IMR-90 (cell line): ENCODE results near the gene ATP1A3. TPM values are rescaled to one million over a fixed set of nuclear protein-coding genes. Genes with fewer than 3 reads are reported as not detected.

ENCODE experiments used
- ATAC-seq: fragments of 200-7000 bp; cut with Tn5 transposase; 2 replicates; pipeline ENCODE4 v1.9.1; 2020; ENCODE audit warnings: low read depth, mild to moderate bottlenecking, moderate library complexity
- BruUV-seq: library from RNA; stranded (reverse); fragments of 400-500 nt; replicated peaks from 2 replicates; lab custom pipeline; 2021; lab: Mats Ljungman, UMichigan
- CTCF ChIA-PET: fragments of 300-600 bp; formaldehyde crosslinking; extraction: SDS; loops from one replicate; lab custom pipeline; 2021; ENCODE audit warnings: antibody characterized with exemption; lab: Yijun Ruan, JAX
- POLR2A ChIA-PET: fragments of 300-600 bp; sonication (Branson Sonifier 250); formaldehyde crosslinking; loops from one replicate; lab custom pipeline; 2022; ENCODE audit warnings: antibody characterized with exemption; ENCODE audit not compliant: unreplicated experiment; lab: Charles Lee
- DNase-seq: peaks from one replicate; pipeline ENCODE4 v3.0.0; 2013
- H2AFZ ChIP-seq: replicated peaks from 2 replicates; pipeline ENCODE3; 2013; ENCODE audit warnings: low read length, mild to moderate bottlenecking; ENCODE audit not compliant: poor library complexity
- H2AK5ac ChIP-seq: 2 replicates; pipeline ENCODE4 v1.6.1; 2013; ENCODE audit warnings: low read depth, low read length, inconsistent platforms
- H2AK9ac ChIP-seq: replicated peaks from 2 replicates; pipeline ENCODE3; 2013; ENCODE audit warnings: mild to moderate bottlenecking, low read depth, low read length, moderate library complexity; ENCODE audit not compliant: poor library complexity
- H2BK120ac ChIP-seq: 2 replicates; pipeline ENCODE4 v1.6.1; 2013; ENCODE audit warnings: low read depth, low read length, inconsistent platforms
- H2BK15ac ChIP-seq: 3 replicates; pipeline ENCODE4 v1.6.1; 2013; ENCODE audit warnings: low read depth, low read length, inconsistent platforms
- H2BK20ac ChIP-seq: 2 replicates; pipeline ENCODE4 v1.6.1; 2013; ENCODE audit warnings: low read depth, mild to moderate bottlenecking, inconsistent platforms, low read length, moderate library complexity
- H2BK5ac ChIP-seq: 2 replicates; pipeline ENCODE4 v1.6.1; 2013; ENCODE audit warnings: mild to moderate bottlenecking, low read depth, low read length, inconsistent platforms; ENCODE audit not compliant: poor library complexity, severe bottlenecking
- H3K14ac ChIP-seq: replicated peaks from 2 replicates; pipeline ENCODE4 v1.6.1; 2013; ENCODE audit warnings: low read depth, low read length, inconsistent platforms
- H3K18ac ChIP-seq: 2 replicates; pipeline ENCODE4 v1.6.1; 2013; ENCODE audit warnings: low read depth, low read length, control low read depth
- H3K23ac ChIP-seq: 2 replicates; pipeline ENCODE4 v1.6.1; 2013; ENCODE audit warnings: low read depth, low read length, inconsistent platforms
- H3K27ac ChIP-seq: 2 replicates; pipeline ENCODE4 v1.5.1; 2013; ENCODE audit warnings: mild to moderate bottlenecking, control low read depth, low read length; ENCODE audit not compliant: insufficient read depth
- H3K27me3 ChIP-seq: 2 replicates; pipeline ENCODE4 v1.6.1; 2013; ENCODE audit warnings: low read length; ENCODE audit not compliant: control insufficient read depth, insufficient read depth
- H3K36me3 ChIP-seq: 2 replicates; pipeline ENCODE4 v1.6.1; 2013; ENCODE audit warnings: low read length, mixed read lengths; ENCODE audit not compliant: control insufficient read depth, insufficient read depth
- H3K4ac ChIP-seq: 2 replicates; pipeline ENCODE4 v1.6.1; 2013; ENCODE audit warnings: low read depth, low read length, inconsistent platforms
- H3K4me1 ChIP-seq: 2 replicates; pipeline ENCODE4 v1.6.1; 2013; ENCODE audit warnings: low read length, mixed read lengths; ENCODE audit not compliant: control insufficient read depth, insufficient read depth
- H3K4me2 ChIP-seq: 2 replicates; pipeline ENCODE4 v1.6.1; 2013; ENCODE audit warnings: low read depth, mild to moderate bottlenecking, control low read depth, low read length, moderate library complexity
- H3K4me3 ChIP-seq: 2 replicates; pipeline ENCODE4 v1.5.1; 2013; ENCODE audit warnings: low read depth, mild to moderate bottlenecking, control low read depth, low read length, moderate library complexity; ENCODE audit not compliant: insufficient read depth
- H3K56ac ChIP-seq: 2 replicates; pipeline ENCODE4 v1.6.1; 2013; ENCODE audit warnings: low read length, inconsistent platforms; ENCODE audit not compliant: insufficient read depth; ENCODE audit errors: extremely low read depth
- H3K79me1 ChIP-seq, 2 experiments: 2 replicates each; pipeline ENCODE4 v1.6.1; 2013; ENCODE audit warnings: low read length in 2 of 2, inconsistent platforms in 1 of 2, low read depth in 1 of 2
- H3K9ac ChIP-seq: 2 replicates; pipeline ENCODE4 v1.6.1; 2013; ENCODE audit warnings: low read depth, low read length, control low read depth
- H3K9me1 ChIP-seq: 2 replicates; pipeline ENCODE4 v1.6.1; 2013; ENCODE audit warnings: low read length, inconsistent platforms; ENCODE audit not compliant: insufficient read depth
- H3K9me3 ChIP-seq: 2 replicates; pipeline ENCODE4 v1.6.1; 2013; ENCODE audit warnings: low read length; ENCODE audit not compliant: control insufficient read depth, insufficient read depth
- H4K20me1 ChIP-seq: 2 replicates; pipeline ENCODE4 v1.6.1; 2013; ENCODE audit warnings: low read length, inconsistent platforms; ENCODE audit not compliant: insufficient read depth
- H4K5ac ChIP-seq: 2 replicates; pipeline ENCODE4 v1.6.1; 2013; ENCODE audit warnings: mild to moderate bottlenecking, low read depth, low read length, control low read depth
- H4K8ac ChIP-seq, 2 experiments: 2 replicates each; pipeline ENCODE4 v1.6.1; 2013; ENCODE audit warnings: low read depth in 2 of 2, low read length in 2 of 2, control low read depth in 1 of 2, inconsistent platforms in 1 of 2
- H4K91ac ChIP-seq: 2 replicates; pipeline ENCODE4 v1.6.1; 2013; ENCODE audit warnings: low read depth, low read length, inconsistent platforms; ENCODE audit not compliant: insufficient read depth
- FOS ChIP-seq: fragments of 150-350 bp; IDR thresholded peaks from 2 replicates; pipeline ENCODE4 v1.6.1; 2016; ENCODE audit warnings: low read depth, low read length
- RCOR1 ChIP-seq: IDR thresholded peaks from 2 replicates; pipeline ENCODE4 v1.6.1; 2012; ENCODE audit warnings: mild to moderate bottlenecking, low read length, improper control_type of control experiment; ENCODE audit not compliant: insufficient replicate concordance
- WGBS, 2 experiments: methylation state at CpG; one replicate each; pipeline versions ENCODE4 v1.1.5 to v1.1.7; 2013; ENCODE audit warnings: missing lambda C conversion rate in 2 of 2; ENCODE audit not compliant: insufficient read length in 1 of 2; ENCODE audit errors: extremely low coverage in 2 of 2; 5-methylcytosine and 5-hydroxymethylcytosine counted together
- dilution Hi-C: fragments of 300-500 bp; cut with HindIII; formaldehyde crosslinking; loops from one replicate; pipeline ENCODE4 v1.14.3; 2018; ENCODE audit warnings: low sequenced_read_pairs; ENCODE audit not compliant: unreplicated experiment
- in situ Hi-C: fragments of 300-500 bp; cut with MboI; formaldehyde crosslinking; loops from 3 replicates; pipeline ENCODE4 v1.14.3; 2019; ENCODE audit warnings: low sequenced_read_pairs, inconsistent platforms, mixed read lengths
- intact Hi-C: fragments of 100-400 bp; cut with micrococcal nuclease; formaldehyde crosslinking; loops from 2 replicates; pipeline ENCODE4 v1.10.0; 2022
- polyA plus RNA-seq, 3 experiments: library from polyadenylated mRNA; depleted of rRNA; stranded (reverse); fragments of >200 nt; gene quantifications; 2 replicates each; pipeline ENCODE4 v1.2.3, GENCODE V29; 2012; ENCODE audit warnings: low replicate concordance in 1 of 3
- total RNA-seq: library from RNA; depleted of rRNA; stranded (reverse); fragments of >200 nt; gene quantifications from 2 replicates; pipeline ENCODE4 v1.2.3, GENCODE V29; 2012
- TF ChIP-seq, protein P1 (sequence below): fragments of 150-350 bp; IDR thresholded peaks from 2 replicates; pipeline ENCODE4 v1.6.1; 2016; ENCODE audit warnings: low read depth, mild to moderate bottlenecking, low read length, moderate library complexity, borderline replicate concordance
- TF ChIP-seq, protein P2 (sequence below): fragments of 150-350 bp; IDR thresholded peaks from 2 replicates; pipeline ENCODE4 v1.6.1; 2017; ENCODE audit warnings: mild to moderate bottlenecking, antibody characterized with exemption, low read length, low read depth

ATP1A3 gene
- total and polyA plus RNA-seq, 2 of the 4 experiments (the other 2 are of a cell fraction) = under 0.01 to 0.12 TPM

DNA sequence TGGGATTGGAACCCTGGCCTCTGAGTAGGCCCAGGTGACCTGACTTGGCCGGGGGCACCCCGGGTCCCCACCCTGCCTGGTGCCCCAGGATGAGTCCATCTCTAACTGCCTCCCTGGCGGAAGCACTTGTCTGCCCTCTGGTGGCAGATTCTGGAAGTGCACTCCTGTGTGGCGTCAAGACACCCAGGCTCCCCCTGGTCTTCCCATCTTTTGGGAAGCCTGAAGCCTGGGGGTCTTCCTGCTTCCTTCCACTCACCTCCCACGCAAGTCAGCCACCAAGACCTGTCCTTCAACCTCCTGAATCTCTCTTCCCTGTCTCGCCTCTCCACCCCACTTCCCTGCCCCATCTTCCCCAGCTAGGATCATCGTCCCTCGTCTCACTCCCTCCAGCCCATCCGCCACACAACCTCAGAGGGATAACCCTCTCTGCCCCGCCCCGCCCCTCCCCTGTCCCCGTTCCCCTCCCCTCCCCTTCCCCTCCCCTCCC lies 42.3 kb downstream of the ATP1A3 start (continued):
- TF ChIP-seq FOS = no peak

DNA sequence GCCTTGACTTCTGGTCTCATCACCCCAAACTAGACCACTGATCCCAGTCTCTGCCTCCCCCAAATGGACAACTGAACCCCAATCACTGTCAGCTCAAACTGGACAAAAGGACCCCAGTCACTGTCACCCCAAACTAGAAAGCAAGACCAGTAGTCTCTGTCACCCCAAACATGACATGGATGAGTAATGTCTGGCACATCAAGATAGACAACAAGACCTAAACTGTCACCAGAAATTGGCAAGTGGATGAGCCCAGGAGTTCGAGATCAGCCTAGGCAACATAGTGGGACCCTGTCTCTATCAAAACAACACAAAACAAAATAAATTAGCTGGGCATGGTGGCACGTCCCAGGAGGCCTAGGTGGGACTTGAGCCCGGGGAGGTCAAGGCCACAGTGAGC lies 46.9 kb downstream of the ATP1A3 start:
- TF ChIP-seq, protein P1, sequence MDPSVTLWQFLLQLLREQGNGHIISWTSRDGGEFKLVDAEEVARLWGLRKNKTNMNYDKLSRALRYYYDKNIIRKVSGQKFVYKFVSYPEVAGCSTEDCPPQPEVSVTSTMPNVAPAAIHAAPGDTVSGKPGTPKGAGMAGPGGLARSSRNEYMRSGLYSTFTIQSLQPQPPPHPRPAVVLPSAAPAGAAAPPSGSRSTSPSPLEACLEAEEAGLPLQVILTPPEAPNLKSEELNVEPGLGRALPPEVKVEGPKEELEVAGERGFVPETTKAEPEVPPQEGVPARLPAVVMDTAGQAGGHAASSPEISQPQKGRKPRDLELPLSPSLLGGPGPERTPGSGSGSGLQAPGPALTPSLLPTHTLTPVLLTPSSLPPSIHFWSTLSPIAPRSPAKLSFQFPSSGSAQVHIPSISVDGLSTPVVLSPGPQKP = no peak
- no peak for TF ChIP-seq RCOR1
- TF ChIP-seq, protein P2, sequence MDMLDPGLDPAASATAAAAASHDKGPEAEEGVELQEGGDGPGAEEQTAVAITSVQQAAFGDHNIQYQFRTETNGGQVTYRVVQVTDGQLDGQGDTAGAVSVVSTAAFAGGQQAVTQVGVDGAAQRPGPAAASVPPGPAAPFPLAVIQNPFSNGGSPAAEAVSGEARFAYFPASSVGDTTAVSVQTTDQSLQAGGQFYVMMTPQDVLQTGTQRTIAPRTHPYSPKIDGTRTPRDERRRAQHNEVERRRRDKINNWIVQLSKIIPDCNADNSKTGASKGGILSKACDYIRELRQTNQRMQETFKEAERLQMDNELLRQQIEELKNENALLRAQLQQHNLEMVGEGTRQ = no peak
- no peak for ATAC-seq
- Histone ChIP-seq H3K9ac (no peak overlapping the region), H4K8ac (no peak overlapping the region), H4K91ac (no peak overlapping the region), H2BK20ac (no peak overlapping the region), H2BK5ac (no peak overlapping the region), H3K56ac (no peak overlapping the region), H3K14ac (no peak overlapping the region), H3K27ac (no peak overlapping the region), H2BK120ac (no peak overlapping the region), H2AFZ (no peak overlapping the region), H4K5ac (no peak overlapping the region), H3K18ac (no peak overlapping the region), H3K36me3 (no peaks in the 10 kb centered on the region), H3K9me1 (no peaks in the 10 kb centered on the region; the same call in 1 of the 2 replicates), H3K4me3 (no peak overlapping the region), H3K4me2 (no peak overlapping the region), H3K23ac (no peak overlapping the region), H3K9me3 (no peaks in the 10 kb centered on the region), H2AK5ac (no peak overlapping the region), H2BK15ac (no peak overlapping the region), H3K27me3 (no peaks in the 10 kb centered on the region), H4K20me1 (no peaks in the 10 kb centered on the region), H3K79me1 (no peaks in the 10 kb centered on the region), H3K4me1 (0 out of 2 replicates have a peak, but pooled peaks cover 2% of the 10 kb centered on the region), H3K4ac (no peak overlapping the region), H2AK9ac (no peak overlapping the region)
- no peak for DNase-seq
- POLR2A ChIA-PET = no interaction called here
- CTCF ChIA-PET = interaction anchor here (2.2 kb wide), 1 partner anchor 12 kb away, joined by 5 read pairs; the partner anchor contains the start of gene RABAC1
- dilution Hi-C loops (no loop called here), in situ Hi-C loops (loop anchor here (5.0 kb wide), 1 partner anchor 65 kb away; the partner anchor contains the start of gene ARHGEF1), intact Hi-C loops (no loop called here)
- no CpG with 5 or more reads among the region's 3 CpGs for WGBS, 2 experiments
- BruUV-seq = no TSS peak
